ENCODE results near the gene RAPGEF6. TPM values are rescaled to one million over a fixed set of nuclear protein-coding genes. Genes with fewer than 3 reads are reported as not detected.

The RAPGEF6 gene
- total and polyA plus RNA-seq, 9 of the 15 experiments (the other 6 are each of a cell fraction or from before 2014, with no cell fraction given), result 2.7 to 23.4 (median 12.7) TPM

- in situ Hi-C loops (cut with MboI) (no loop called here), intact Hi-C loops (cut with micrococcal nuclease) (no loop called here)
- H3K4me2 ChIP-seq (ENCODE audit: insufficient read depth, low read length), result no peak overlapping the region
- WGBS (ENCODE audit: insufficient coverage, low coverage, missing lambda C conversion rate), result 74% methylated on average over 7 of the region's 7 CpGs
- H3K79me2 ChIP-seq (ENCODE audit: control insufficient read depth, insufficient read depth, low read length), result peaks cover 26% of the 10 kb centered on the region; the same call in 2 of the 3 replicates
- no peak overlapping the region for H3K4me3 ChIP-seq
- H2AFZ ChIP-seq (ENCODE audit: low read depth, low read length), result no peak overlapping the region
- ChIA-PET POLR2A (no interaction called here), CTCF (ENCODE audit: low intra/inter-chr PET ratio) (no interaction called here)
- H3K36me3 ChIP-seq (ENCODE audit: control insufficient read depth, insufficient read depth, low read length), result no peaks in the 10 kb centered on the region
- no peaks in the 10 kb centered on the region for H4K20me1 ChIP-seq (replicated peaks; ENCODE audit: control insufficient read depth, insufficient read depth, low read length)
- peaks cover 3% of the 10 kb centered on the region; the same call in 1 of the 2 replicates for H3K9me3 ChIP-seq (replicated peaks; ENCODE audit: control insufficient read depth, insufficient read depth, low read depth, low read length)
- H3K4me1 ChIP-seq (replicated peaks in 1 of 2; ENCODE audit: control insufficient read depth in 2 of 2, insufficient read depth in 2 of 2, low read length in 2 of 2), result peaks cover 0 to 3% of the 10 kb centered on the region in 2 experiments; a peak in 1 of 5 replicates
- no peak for ATAC-seq
- no peak for FAIRE-seq
- H3K9ac ChIP-seq (ENCODE audit: insufficient read depth in 1 of 2, low read depth in 2 of 2, low read length in 2 of 2), result no peak overlapping the region
- DNase-seq (ENCODE audit: extremely low read depth in 1 of 4, low spot score in 3 of 4), result no peak
- no peaks in the 10 kb centered on the region for H3K27me3 ChIP-seq (ENCODE audit: control insufficient read depth in 2 of 2, insufficient read depth in 2 of 2, low read length in 2 of 2)
- no peaks in the 10 kb centered on the region for H3K9me1 ChIP-seq (ENCODE audit: control insufficient read depth, insufficient read depth, low read length)
- BruUV-seq (replicated peaks), result no TSS peak
- no peak overlapping the region for H3K27ac ChIP-seq (ENCODE audit: extremely low read depth, low read depth, low read length)
- TF ChIP-seq NR3C1 (CRISPR knock-in tag; IDR thresholded peaks at IDR 0.05) (no peak), ZNF184 (CRISPR knock-in tag; IDR thresholded peaks at IDR 0.05) (no peak), ZC3H4 (CRISPR knock-in tag; IDR thresholded peaks at IDR 0.05; ENCODE audit: borderline replicate concordance) (no peak), HEY1 (CRISPR knock-in tag; IDR thresholded peaks at IDR 0.05; ENCODE audit: borderline replicate concordance) (no peak), MAZ (CRISPR knock-in tag; conservative IDR thresholded peaks at IDR 0.05 in 1 of 2, IDR thresholded peaks at IDR 0.05 in 1 of 2) (no peak), HMGXB4 (CRISPR knock-in tag; IDR thresholded peaks at IDR 0.05) (no peak), NKRF (IDR thresholded peaks at IDR 0.05; ENCODE audit: borderline replicate concordance) (no peak), MNT (conservative IDR thresholded peaks at IDR 0.05) (no peak), ATF6 (CRISPR knock-in tag; IDR thresholded peaks at IDR 0.05) (no peak), ZNF561 (CRISPR knock-in tag; conservative IDR thresholded peaks at IDR 0.05) (no peak), ZNF586 (CRISPR knock-in tag; conservative IDR thresholded peaks at IDR 0.05) (no peak), BACH1 (tag; IDR thresholded peaks at IDR 0.05) (no peak), MAX (CRISPR knock-in tag; IDR thresholded peaks at IDR 0.05) (no peak), NR2F6 (CRISPR knock-in tag; IDR thresholded peaks at IDR 0.05) (no peak), MAFK (IDR thresholded peaks at IDR 0.05; ENCODE audit: low read length) (no peak), RFX1 (IDR thresholded peaks at IDR 0.05) (no peak)
These were observed 64.3 kb downstream of the RAPGEF6 start for GRCh38 chr5:131570757-131571156.

All from K562 (cell line).